GM19099 (cell line): ENCODE measurements around the gene CFAP251.

ENCODE experiments used
- POLR2A ChIP-seq: IDR thresholded peaks from 3 replicates; pipeline ENCODE4 v1.6.1; 2011; ENCODE audit warnings: low read depth; ENCODE audit not compliant: insufficient read length; ENCODE audit errors: extremely low read depth

CFAP251 gene

DNA sequence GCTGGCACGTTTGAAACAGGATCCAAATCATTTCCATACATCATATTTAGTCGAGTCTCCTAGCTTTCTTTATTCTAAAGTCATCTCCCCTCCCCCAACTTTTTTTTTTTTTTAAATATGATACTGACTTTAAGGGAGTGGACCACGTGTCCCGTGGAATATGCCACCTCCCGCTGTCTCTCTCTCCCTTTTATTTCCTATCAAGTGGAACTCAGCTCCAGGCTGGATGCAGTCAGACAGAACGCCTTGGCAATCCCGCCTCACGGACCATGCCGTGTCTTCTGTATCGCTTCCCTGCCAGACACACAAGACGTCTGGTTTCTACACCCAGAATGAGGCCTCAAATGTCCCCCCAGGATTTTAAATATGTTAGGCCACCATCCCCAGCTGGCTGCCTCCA lies 124.5 kb downstream of the CFAP251 start:
- no peak for TF ChIP-seq POLR2A

DNA sequence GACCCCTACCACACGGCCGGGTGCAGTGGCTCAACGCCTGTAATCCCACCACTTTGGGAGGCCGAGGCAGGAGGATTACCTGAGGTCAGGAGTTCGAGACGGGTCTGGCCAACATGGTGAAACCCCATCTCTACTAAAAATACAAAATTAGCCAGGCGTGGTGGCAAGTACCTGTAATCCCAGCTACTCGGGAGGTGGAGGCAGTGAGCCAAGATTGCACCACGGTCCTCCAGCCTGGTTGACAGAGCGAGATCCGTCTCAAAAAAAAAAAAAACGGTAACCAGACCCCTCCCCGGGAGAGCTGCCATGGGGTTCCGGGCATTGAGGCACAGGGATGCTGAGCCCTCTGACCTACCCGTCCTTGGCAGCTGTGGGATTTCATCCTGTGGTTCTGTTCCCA lies 125.1 kb downstream of the CFAP251 start:
- no peak for TF ChIP-seq POLR2A

DNA sequence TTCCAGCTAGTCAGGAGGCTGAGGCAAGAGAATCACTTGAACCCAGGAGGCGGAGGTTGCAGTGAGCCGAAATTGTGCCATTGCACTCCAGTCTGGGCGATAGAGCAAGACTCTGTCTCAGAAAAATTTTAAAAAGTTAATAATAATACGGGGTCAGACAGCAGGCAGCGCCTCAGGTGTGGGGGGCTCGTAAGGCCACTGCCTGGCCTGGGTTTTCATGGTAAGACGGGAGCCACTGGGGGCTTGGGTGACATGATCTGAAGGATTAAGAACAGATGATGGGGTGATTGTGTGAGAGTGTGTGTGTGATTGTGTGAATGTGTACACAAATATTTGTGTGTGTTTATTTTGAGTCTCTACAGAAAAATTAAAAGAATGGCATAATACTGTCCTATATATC lies 126.9 kb downstream of the CFAP251 start:
- TF ChIP-seq POLR2A = no peak

DNA sequence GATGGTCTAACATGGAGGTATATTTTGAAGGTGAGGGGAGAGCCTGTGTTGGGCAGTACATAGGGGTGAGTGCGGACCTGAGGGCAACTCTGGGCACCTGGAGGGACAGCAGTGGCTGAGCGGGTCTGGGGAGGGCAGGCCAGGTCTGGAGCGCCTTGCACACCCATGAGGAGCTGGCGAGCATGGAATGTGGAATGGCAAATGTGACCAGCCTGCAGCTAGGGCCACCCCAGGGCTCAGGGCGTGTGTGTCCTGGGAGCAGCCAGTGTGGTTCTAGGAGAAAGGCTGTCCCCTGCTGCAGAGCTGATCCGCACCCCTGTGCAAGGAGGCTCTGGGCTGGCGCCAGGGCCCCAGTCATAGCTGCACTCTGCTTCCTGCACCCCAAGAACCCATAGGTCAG lies 127.8 kb downstream of the CFAP251 start:
- no peak for TF ChIP-seq POLR2A

DNA sequence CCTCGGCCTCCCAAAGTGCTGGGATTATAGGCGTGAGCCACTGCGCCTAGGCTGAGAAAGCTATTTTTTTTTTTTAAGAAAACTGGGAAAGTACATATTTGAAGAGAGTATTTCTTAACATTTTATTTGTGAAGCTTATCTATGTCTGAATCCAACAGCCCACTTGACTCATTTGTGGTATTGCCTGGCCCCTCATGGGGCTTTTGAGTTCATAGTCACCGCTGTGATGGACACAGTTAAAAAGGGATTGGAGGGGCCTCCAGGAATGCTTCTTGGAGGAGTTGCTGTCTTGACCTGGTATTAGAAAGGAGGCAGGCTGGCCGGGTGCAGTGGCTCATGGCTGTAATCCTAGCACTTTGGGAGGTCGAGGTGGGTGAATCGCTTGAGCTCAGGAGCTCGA lies 129.8 kb downstream of the CFAP251 start:
- no peak for TF ChIP-seq POLR2A

DNA sequence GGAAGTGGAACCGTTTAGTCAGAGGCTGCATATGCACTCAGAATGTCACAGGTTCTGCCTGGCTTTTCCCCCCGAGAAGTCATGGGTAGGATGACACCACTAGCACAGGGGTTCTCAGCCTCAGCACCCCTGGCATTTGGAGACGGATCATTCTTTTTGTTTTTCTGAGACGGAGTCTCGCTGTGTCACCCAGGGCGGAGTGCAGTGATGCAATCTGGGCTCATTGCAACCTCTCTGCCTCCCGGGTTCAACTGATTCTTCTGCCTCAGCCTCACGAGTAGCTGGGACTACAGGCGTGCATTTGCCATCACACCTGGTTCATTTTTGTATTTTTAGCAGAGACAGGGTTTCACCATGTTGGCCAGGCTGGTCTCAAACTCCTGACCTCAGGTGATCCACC lies 131.4 kb downstream of the CFAP251 start:
- TF ChIP-seq POLR2A = no peak

DNA sequence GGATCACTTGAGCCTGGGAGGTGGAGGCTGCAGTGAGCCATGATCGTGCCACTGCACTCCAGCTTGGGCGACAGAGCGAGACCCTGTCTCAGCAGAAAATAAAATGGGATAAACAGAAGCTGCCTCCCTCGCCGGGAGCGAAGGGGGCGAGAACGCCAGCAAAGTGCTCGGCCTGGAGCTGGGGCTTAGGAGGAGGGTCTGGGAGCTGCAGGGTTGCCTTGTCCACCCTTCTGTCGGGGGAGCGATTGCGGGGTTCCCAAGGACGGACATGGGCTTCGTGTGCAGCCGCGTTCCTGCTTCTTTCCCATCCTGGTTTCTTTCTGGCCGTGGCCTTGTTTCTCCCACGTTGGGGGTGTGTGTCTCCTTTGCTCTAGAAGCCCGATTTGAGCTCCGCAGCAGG lies 132.3 kb downstream of the CFAP251 start:
- TF ChIP-seq POLR2A = no peak

DNA sequence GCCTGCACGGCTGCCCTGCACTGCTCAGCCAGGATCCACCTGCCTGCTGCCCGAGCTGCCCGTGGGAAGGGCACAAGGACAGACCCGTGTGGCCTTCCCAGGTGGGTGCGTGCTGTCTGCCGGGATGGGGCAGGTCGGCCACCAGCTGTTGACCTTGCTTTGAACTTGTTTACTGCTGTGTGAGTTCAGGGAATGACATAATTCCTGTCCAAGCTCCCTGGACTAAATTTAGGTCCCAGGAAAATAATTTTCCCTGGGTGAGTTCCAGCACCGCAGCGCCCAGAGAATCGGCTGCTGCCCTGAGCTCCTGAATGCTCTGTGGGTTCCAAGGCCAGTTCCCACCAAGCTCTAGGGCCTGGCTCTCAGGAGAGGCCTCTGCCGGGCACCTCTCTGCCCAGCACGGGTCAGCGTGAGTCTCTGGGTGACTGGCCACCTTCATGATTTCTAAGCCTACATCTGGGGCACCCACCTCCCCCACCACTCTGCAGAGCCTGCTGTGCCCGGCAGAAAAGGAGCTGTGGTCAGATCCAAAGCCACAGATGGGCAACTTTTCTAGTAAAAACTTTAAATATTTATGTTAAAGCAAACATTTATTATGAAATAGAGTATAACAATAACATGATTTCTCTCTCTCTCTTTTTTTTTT lies 133.0 kb downstream of the CFAP251 start:
- no peak for TF ChIP-seq POLR2A

DNA sequence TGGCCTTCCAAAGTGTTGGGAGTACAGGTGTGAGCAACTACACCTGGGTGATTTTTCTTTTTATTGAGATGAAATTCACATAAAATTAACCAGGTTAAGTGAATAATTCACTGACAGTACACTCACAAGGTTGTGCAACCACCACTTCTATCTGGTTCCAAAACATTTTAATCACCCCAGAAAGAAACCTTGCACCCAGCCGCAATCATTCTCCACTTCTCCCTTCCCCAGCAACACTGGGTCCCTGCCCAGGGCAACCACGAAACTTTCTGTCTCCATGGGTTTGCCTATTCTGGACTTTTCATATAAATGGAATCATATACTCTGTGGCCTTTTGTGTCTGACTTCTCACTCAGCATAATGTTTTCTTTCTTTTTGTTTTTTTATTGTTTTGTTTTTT lies 133.9 kb downstream of the CFAP251 start:
- TF ChIP-seq POLR2A = no peak
